Measurements from ENCODE around the gene IFT20. TPM values are rescaled to one million over a fixed set of nuclear protein-coding genes. Genes with fewer than 3 reads are reported as not detected.
A peak's percentile ranks its signal among the peaks of the same experiment; 100 is the strongest.

The IFT20 gene
- total RNA-seq, 1 donor from 2014 or later: 31.3 TPM

GRCh38 chr17:28338056-28338768 is 2.9 kb upstream of the IFT20 start:
- no peak for DNase-seq (ENCODE audit: low spot score)

GRCh38 chr17:28335959-28336871 is 943 bp upstream of the IFT20 start:
- DNase-seq (ENCODE audit: low spot score): no peak

GRCh38 chr17:28334666-28335200 is 539 bp downstream of the IFT20 start:
- DNase-seq (ENCODE audit: low spot score): no peak

- no peak for DNase-seq (ENCODE audit: low spot score)
Observed at GRCh38 chr17:28334171-28334570, 1.1 kb downstream of the IFT20 start.

- no peak for DNase-seq (ENCODE audit: low spot score)
Observed at GRCh38 chr17:28333083-28333746, 2.1 kb downstream of the IFT20 start.

GRCh38 chr17:28331891-28332420 is 3.3 kb downstream of the IFT20 start:
- DNase-seq (ENCODE audit: low spot score): no peak

- DNase-seq (ENCODE audit: low spot score): no peak
Observed at GRCh38 chr17:28330671-28331070, 4.6 kb downstream of the IFT20 start.

GRCh38 chr17:28328325-28328724 is 6.9 kb downstream of the IFT20 start:
- DNase-seq (ENCODE audit: low spot score): no peak

GRCh38 chr17:28327709-28328108 is 7.6 kb downstream of the IFT20 start:
- no peak for DNase-seq (ENCODE audit: low spot score)

- no peak for DNase-seq (ENCODE audit: low spot score)
Observed at GRCh38 chr17:28327031-28327607, 8.2 kb downstream of the IFT20 start.

- no peak for DNase-seq (ENCODE audit: low spot score)
Observed at GRCh38 chr17:28326114-28326513, 9.2 kb downstream of the IFT20 start.

GRCh38 chr17:28325211-28325610 is 10.1 kb downstream of the IFT20 start:
- DNase-seq (ENCODE audit: low spot score): no peak

GRCh38 chr17:28324781-28325180 is 10.5 kb downstream of the IFT20 start:
- no peak for DNase-seq (ENCODE audit: low spot score)

- DNase-seq (ENCODE audit: low spot score): no peak
Observed at GRCh38 chr17:28324267-28324745, 11.0 kb downstream of the IFT20 start.

- DNase-seq (ENCODE audit: low spot score): no peak
Observed at GRCh38 chr17:28320215-28321061, 14.8 kb downstream of the IFT20 start.

GRCh38 chr17:28319598-28319935 is 15.7 kb downstream of the IFT20 start:
- no peak for DNase-seq (ENCODE audit: low spot score)

- peak; percentile 98 for DNase-seq (ENCODE audit: low spot score)
Observed at GRCh38 chr17:28318759-28319597, 16.3 kb downstream of the IFT20 start, which contains the start of gene TMEM97. Gene TMEM97 (plus strand): TSS chr17:28319200. CDS start chr17:28319240, 40 bp downstream.

- DNase-seq (ENCODE audit: low spot score): no peak
Observed at GRCh38 chr17:28317966-28318758, 17.1 kb downstream of the IFT20 start.

Measured in mesenteric fat pad (tissue), 1 donor.